Measurements from ENCODE around the gene NTM.

The NTM gene

GRCh38 chr11:131710511-131710910, 340.1 kb downstream of the NTM start:
- Histone ChIP-seq H3K4me3 (ENCODE audit: low read depth, low read length) (no peak overlapping the region), H3K27ac (no peak overlapping the region), H3K36me3 (no peaks in the 10 kb centered on the region), H3K27me3 (ENCODE audit: insufficient read depth, low read depth, severe bottlenecking) (no peaks in the 10 kb centered on the region), H3K9me3 (ENCODE audit: severe bottlenecking) (no peaks in the 10 kb centered on the region)
- no peak for DNase-seq
- no peak for TF ChIP-seq CTCF (IDR thresholded peaks at IDR 0.05; ENCODE audit: low read depth, low read length)

- Histone ChIP-seq H3K9me3 (ENCODE audit: severe bottlenecking) (no peaks in the 10 kb centered on the region), H3K27ac (no peak overlapping the region), H3K27me3 (ENCODE audit: insufficient read depth, low read depth, severe bottlenecking) (no peaks in the 10 kb centered on the region), H3K36me3 (no peaks in the 10 kb centered on the region), H3K4me3 (ENCODE audit: low read depth, low read length) (no peak overlapping the region)
- DNase-seq, result no peak
- TF ChIP-seq CTCF (IDR thresholded peaks at IDR 0.05; ENCODE audit: low read depth, low read length), result no peak
Observed at GRCh38 chr11:131712897-131713296, 342.5 kb downstream of the NTM start.

- Histone ChIP-seq H3K9me3 (ENCODE audit: severe bottlenecking) (no peaks in the 10 kb centered on the region), H3K27ac (no peak overlapping the region), H3K36me3 (no peaks in the 10 kb centered on the region), H3K4me3 (ENCODE audit: low read depth, low read length) (no peak overlapping the region), H3K27me3 (ENCODE audit: insufficient read depth, low read depth, severe bottlenecking) (no peaks in the 10 kb centered on the region)
- no peak for TF ChIP-seq CTCF (IDR thresholded peaks at IDR 0.05; ENCODE audit: low read depth, low read length)
- no peak for DNase-seq
Observed at GRCh38 chr11:131713529-131714134, 343.2 kb downstream of the NTM start.

- no peak overlapping the region for H3K27ac ChIP-seq
- no peak for DNase-seq
- no peaks in the 10 kb centered on the region for H3K36me3 ChIP-seq
- H3K27me3 ChIP-seq (ENCODE audit: insufficient read depth, low read depth, severe bottlenecking), result no peaks in the 10 kb centered on the region
- TF ChIP-seq CTCF (IDR thresholded peaks at IDR 0.05; ENCODE audit: low read depth, low read length), result no peak
- no peak overlapping the region for H3K4me3 ChIP-seq (ENCODE audit: low read depth, low read length)
- H3K9me3 ChIP-seq (ENCODE audit: severe bottlenecking), result no peaks in the 10 kb centered on the region
Observed at GRCh38 chr11:131717616-131718015, 347.2 kb downstream of the NTM start.

- no peaks in the 10 kb centered on the region for H3K9me3 ChIP-seq (ENCODE audit: severe bottlenecking)
- DNase-seq, result no peak
- no peaks in the 10 kb centered on the region for H3K27me3 ChIP-seq (ENCODE audit: insufficient read depth, low read depth, severe bottlenecking)
Observed at GRCh38 chr11:131723088-131723487, 352.7 kb downstream of the NTM start.

More at GRCh38 chr11:131723088-131723487, 352.7 kb downstream of the NTM start:
- TF ChIP-seq CTCF (IDR thresholded peaks at IDR 0.05; ENCODE audit: low read depth, low read length), result no peak
- no peak overlapping the region for H3K4me3 ChIP-seq (ENCODE audit: low read depth, low read length)
- no peaks in the 10 kb centered on the region for H3K36me3 ChIP-seq
- H3K27ac ChIP-seq, result no peak overlapping the region

All from WERI-Rb-1 (cell line).